NCI-H446 treated with DMSO at 0.1 percent for 48 hours (cell line): ENCODE results near the gene KLHL18.
"Not testable (repeated sequence)": the region's sequence is repeated elsewhere in the genome, so short reads cannot be mapped to it uniquely, and the experiment has no call there.

Experiments
- DNase-seq: peaks from one replicate; lab custom pipeline; 2025; lab: John Stamatoyannopoulos, UW

KLHL18 gene

GRCh38 chr3:47314056-47314764, 31.5 kb downstream of the KLHL18 start:
- no peak for DNase-seq

GRCh38 chr3:47315069-47315647, 32.4 kb downstream of the KLHL18 start:
- DNase-seq: no peak

GRCh38 chr3:47316151-47316550, 33.4 kb downstream of the KLHL18 start:
- DNase-seq: not testable (repeated sequence)

GRCh38 chr3:47318916-47319315, 36.2 kb downstream of the KLHL18 start:
- DNase-seq: no peak

- DNase-seq: no peak
Measured at GRCh38 chr3:47319956-47320355, 37.2 kb downstream of the KLHL18 start.

GRCh38 chr3:47323431-47324277, 40.9 kb downstream of the KLHL18 start:
- DNase-seq: no peak

GRCh38 chr3:47324278-47324865, 41.6 kb downstream of the KLHL18 start:
- no peak for DNase-seq

GRCh38 chr3:47333907-47334306, 51.2 kb downstream of the KLHL18 start:
- no peak for DNase-seq

GRCh38 chr3:47337656-47338055, 54.9 kb downstream of the KLHL18 start:
- DNase-seq: no peak

GRCh38 chr3:47339951-47340350, 57.2 kb downstream of the KLHL18 start:
- DNase-seq: no peak

GRCh38 chr3:47340866-47341265, 58.1 kb downstream of the KLHL18 start:
- DNase-seq: no peak

- no peak for DNase-seq
Measured at GRCh38 chr3:47342151-47342550, 59.4 kb downstream of the KLHL18 start.

- no peak for DNase-seq
Measured at GRCh38 chr3:47342812-47343211, 60.1 kb downstream of the KLHL18 start.

- no peak for DNase-seq
Measured at GRCh38 chr3:47343471-47343971, 60.8 kb downstream of the KLHL18 start.

- no peak for DNase-seq
Measured at GRCh38 chr3:47344971-47345370, 62.2 kb downstream of the KLHL18 start.

GRCh38 chr3:47347217-47347801, 64.6 kb downstream of the KLHL18 start:
- no peak for DNase-seq

- DNase-seq: no peak
Measured at GRCh38 chr3:47348411-47349154, 65.8 kb downstream of the KLHL18 start.

- no peak for DNase-seq
Measured at GRCh38 chr3:47355010-47355409, 72.3 kb downstream of the KLHL18 start.

GRCh38 chr3:47356201-47356600, 73.5 kb downstream of the KLHL18 start:
- DNase-seq: no peak

GRCh38 chr3:47359323-47359722, 76.6 kb downstream of the KLHL18 start:
- no peak for DNase-seq

GRCh38 chr3:47360110-47360517, 77.4 kb downstream of the KLHL18 start:
- DNase-seq: not testable (repeated sequence)
